ENCODE results near the gene TBC1D2B. TPM values are rescaled to one million over a fixed set of nuclear protein-coding genes. Genes with fewer than 3 reads are reported as not detected.
A peak's percentile ranks its signal among the peaks of the same experiment; 100 is the strongest.
"Not testable (repeated sequence)": the region's sequence is repeated elsewhere in the genome, so short reads cannot be mapped to it uniquely, and the experiment has no call there.

TBC1D2B gene
- total and polyA plus RNA-seq, 9 donors, result 42.3 to 146 (median 115) TPM

DNA sequence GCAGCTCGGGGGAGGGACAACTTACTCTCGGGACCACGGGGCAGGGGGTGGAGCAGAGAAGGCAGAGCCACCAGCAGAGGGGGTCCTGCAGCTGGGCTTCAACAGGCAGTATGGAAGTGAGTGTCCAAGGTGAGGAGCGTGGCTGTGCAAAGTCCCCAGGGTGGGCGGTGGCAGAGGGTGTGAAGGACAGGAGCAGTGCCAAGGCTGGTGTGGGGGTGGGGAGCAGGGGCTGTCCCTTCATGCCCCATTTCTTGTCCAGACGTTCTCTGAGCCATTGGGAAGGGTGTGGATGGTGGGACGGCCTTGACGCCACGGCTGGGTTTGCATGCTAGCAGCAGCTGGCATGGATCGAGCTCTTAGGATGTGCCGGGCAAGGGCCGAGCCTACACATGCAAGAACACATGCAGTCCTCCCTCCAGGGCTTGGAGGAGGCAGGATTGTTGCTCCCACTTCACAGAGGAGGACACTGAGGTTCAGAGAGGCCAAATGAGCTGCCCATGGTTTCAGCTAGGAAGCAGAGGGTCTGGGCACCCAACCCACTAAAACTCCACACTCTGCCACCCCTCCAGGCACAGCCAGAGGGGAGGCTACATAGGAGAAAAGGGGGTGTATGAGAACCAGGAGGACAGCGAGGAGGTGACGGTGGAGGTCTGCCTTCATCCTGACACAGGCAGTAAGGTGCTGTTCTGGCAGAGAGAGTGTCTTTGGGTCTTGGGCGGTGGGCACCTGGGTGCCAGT, 93.6 kb downstream of the TBC1D2B start:
- peak in 4 of 5 donors; percentile 32 to 53 (median 44) for DNase-seq
- Histone ChIP-seq H3K4me1 (ENCODE audit: insufficient read depth) (peaks cover 11% of the 10 kb centered on the region), H3K27ac (no peak overlapping the region), H3K36me3 (no peaks in the 10 kb centered on the region), H3K9me3 (no peaks in the 10 kb centered on the region), H3K27me3 (no peaks in the 10 kb centered on the region), H3K4me3 (no peak overlapping the region)
- 27 to 29% (median 27%) methylated on average over 15 of the region's 15 CpGs for WGBS, 3 donors
- intact Hi-C loops (cut with DNase I), result no loop called here
- no peak for TF ChIP-seq EP300 (IDR thresholded peaks at IDR 0.05)
- TF ChIP-seq POLR2A (IDR thresholded peaks at IDR 0.05), result no peak
- TF ChIP-seq, protein P1, sequence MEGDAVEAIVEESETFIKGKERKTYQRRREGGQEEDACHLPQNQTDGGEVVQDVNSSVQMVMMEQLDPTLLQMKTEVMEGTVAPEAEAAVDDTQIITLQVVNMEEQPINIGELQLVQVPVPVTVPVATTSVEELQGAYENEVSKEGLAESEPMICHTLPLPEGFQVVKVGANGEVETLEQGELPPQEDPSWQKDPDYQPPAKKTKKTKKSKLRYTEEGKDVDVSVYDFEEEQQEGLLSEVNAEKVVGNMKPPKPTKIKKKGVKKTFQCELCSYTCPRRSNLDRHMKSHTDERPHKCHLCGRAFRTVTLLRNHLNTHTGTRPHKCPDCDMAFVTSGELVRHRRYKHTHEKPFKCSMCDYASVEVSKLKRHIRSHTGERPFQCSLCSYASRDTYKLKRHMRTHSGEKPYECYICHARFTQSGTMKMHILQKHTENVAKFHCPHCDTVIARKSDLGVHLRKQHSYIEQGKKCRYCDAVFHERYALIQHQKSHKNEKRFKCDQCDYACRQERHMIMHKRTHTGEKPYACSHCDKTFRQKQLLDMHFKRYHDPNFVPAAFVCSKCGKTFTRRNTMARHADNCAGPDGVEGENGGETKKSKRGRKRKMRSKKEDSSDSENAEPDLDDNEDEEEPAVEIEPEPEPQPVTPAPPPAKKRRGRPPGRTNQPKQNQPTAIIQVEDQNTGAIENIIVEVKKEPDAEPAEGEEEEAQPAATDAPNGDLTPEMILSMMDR (IDR thresholded peaks at IDR 0.05), result no peak

DNA sequence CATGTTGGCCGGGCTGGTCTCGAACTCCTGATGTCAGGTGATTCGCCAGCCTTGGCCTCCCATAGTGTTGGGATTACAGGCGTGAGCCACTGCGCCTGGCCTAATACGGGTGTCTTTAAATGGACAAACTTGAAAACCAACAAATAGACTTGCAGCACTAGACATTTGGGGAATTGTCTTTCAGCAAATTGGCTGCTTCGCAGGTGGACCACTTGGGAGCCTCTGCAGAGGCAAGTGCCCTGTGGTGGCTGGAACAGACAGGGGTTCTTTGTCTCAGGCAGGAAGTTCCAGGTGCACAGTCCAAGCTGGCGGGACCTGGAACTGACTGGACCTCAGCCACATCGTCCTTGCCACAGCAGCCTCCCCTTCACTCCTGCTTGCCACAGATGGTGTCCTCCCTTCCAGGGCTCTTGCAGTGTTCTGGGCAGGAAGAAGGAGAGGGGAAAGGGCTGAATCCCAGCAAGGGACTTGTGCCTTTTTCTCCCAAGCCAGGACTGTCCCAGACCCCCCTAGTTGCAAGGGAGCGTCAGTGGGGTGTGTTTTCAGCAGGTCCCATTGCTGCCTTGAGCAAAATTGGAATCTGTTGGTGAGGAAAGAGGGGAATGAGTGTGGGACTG, 94.3 kb downstream of the TBC1D2B start:
- DNase-seq, result peak in 2 of 5 donors; percentile 12 to 13
- Histone ChIP-seq H3K27me3 (no peaks in the 10 kb centered on the region), H3K9me3 (no peaks in the 10 kb centered on the region), H3K36me3 (no peaks in the 10 kb centered on the region), H3K4me1 (ENCODE audit: insufficient read depth) (peaks cover 6% of the 10 kb centered on the region), H3K27ac (no peak overlapping the region), H3K4me3 (no peak overlapping the region)
- TF ChIP-seq, protein P1 (IDR thresholded peaks at IDR 0.05), result no peak
- WGBS, 3 donors, result 69 to 74% (median 72%) methylated on average over 10 of the region's 10 CpGs
- intact Hi-C loops (cut with DNase I), result no loop called here

DNA sequence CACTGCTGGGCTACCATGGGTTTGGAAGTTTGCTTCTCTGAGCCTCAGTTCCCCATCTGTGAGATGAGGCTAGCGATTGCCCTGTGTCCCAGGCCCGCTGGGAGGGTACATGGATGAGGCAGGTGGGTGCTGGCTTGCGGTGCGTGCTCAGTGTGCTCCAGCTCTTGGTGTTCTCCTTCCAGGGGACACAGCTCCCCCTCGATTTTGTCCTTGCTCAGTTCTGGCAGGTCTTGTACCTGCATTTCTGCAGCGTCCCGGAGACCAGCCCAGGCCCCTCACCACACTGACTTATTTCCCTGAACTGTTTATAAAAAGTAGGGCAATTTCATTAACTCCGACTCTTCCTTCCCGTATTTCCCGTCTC, 95.4 kb downstream of the TBC1D2B start:
- peak in 1 of 5 donors; percentile 8 for DNase-seq

DNA sequence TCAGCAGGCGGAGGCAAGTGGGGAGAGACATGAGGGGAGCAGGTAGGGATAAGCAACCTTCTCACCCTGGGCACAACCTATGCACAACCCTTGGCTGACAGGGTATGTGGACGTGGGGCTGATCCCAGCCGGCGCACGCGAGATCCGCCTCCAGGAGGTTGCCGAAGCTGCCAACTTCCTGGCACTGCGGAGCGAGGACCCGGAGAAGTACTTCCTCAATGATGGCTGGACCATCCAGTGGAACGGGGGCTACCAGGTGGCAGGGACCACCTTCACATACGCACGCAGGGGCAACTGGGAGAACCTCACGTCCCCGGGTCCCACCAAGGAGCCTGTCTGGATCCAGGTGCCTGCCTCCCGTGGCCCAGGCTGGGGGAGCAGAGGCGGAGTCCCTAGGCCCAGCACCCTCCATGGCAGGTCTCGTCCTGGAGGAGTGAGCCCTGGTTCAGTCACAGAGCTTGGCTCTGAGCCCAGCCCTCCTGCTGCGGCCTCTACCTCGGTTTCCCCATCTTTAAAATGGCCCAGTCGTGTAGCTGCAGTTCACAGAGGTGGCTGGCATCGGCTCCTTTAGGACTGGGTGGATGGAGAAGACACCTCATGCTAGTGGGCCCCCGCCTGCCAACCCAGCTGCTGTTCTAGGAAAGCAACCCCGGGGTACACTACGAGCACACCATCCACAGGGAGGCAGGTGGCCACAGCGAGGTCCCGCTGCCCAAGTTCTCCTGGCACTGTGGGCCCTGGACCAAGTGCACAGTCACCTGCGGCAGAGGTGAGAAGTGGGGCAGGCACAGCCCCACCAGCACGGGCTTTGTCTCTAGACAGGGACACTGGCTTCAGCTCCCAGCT, 96.0 kb downstream of the TBC1D2B start:
- H3K27me3 ChIP-seq, result no peaks in the 10 kb centered on the region
- TF ChIP-seq, protein P1 (IDR thresholded peaks at IDR 0.05), result no peak
- TF ChIP-seq POLR2A (IDR thresholded peaks at IDR 0.05) (no peak), EP300 (IDR thresholded peaks at IDR 0.05) (no peak)
- no peaks in the 10 kb centered on the region for H3K36me3 ChIP-seq
- no peak overlapping the region for H3K4me3 ChIP-seq
- H3K9me3 ChIP-seq, result no peaks in the 10 kb centered on the region
- peak in 2 of 5 donors; percentile 14 to 17 for DNase-seq
- peaks cover 6% of the 10 kb centered on the region for H3K4me1 ChIP-seq (ENCODE audit: insufficient read depth)
- 84 to 87% (median 85%) methylated on average over 28 to 30 of the region's 30 CpGs for WGBS, 3 donors
- no peak overlapping the region for H3K27ac ChIP-seq
- intact Hi-C loops (cut with DNase I), result no loop called here

More for the DNA sequence above, 95.4 kb downstream of the TBC1D2B start:
- H3K4me1 ChIP-seq (ENCODE audit: insufficient read depth), result peaks cover 6% of the 10 kb centered on the region
- H3K36me3 ChIP-seq, result no peaks in the 10 kb centered on the region
- no peaks in the 10 kb centered on the region for H3K27me3 ChIP-seq
- H3K9me3 ChIP-seq, result no peaks in the 10 kb centered on the region
- 74 to 85% (median 80%) methylated on average over 10 of the region's 10 CpGs for WGBS, 3 donors
- H3K4me3 ChIP-seq, result no peak overlapping the region
- no peak overlapping the region for H3K27ac ChIP-seq
- TF ChIP-seq, protein P1 (IDR thresholded peaks at IDR 0.05), result no peak
- no peak for TF ChIP-seq POLR2A (IDR thresholded peaks at IDR 0.05)
- no peak for TF ChIP-seq EP300 (IDR thresholded peaks at IDR 0.05)
- intact Hi-C loops (cut with DNase I), result no loop called here

DNA sequence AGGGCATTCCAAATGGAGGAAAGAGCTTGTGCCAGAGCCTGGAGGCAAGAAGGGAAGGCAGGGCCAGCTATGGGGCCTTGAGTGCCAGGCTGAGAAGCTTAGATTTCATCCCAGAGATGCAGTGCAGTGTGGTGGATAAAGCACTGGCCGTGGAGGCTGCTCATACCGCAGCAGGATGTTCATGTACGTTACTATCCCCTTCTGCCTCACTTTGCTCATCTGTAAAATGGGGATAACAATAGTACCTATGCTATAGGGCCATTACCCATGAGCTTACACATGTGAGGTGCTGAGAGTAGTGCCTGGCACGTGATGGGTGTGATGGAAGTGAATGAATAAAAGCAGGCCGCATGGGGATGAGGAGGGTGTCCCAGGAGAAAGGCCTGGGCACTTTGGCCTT, 96.8 kb downstream of the TBC1D2B start:
- intact Hi-C loops (cut with DNase I); H3K27me3 ChIP-seq: not testable (repeated sequence)
- 90 to 97% (median 93%) methylated on average over 4 to 5 of the region's 5 CpGs for WGBS, 3 donors

More for the DNA sequence above, 96.8 kb downstream of the TBC1D2B start:
- not testable (repeated sequence) for H3K36me3 ChIP-seq; H3K4me3 ChIP-seq; H3K27ac ChIP-seq; DNase-seq; H3K4me1 ChIP-seq (ENCODE audit: insufficient read depth); H3K9me3 ChIP-seq
